A673 (cell line): ENCODE data around the gene CDH15. TPM values are rescaled to one million over a fixed set of nuclear protein-coding genes. Genes with fewer than 3 reads are reported as not detected.

Experiments
- BruUV-seq: library from RNA; stranded (reverse); fragments of 400-500 nt; replicated peaks from 2 replicates; lab custom pipeline; 2021; lab: Mats Ljungman, UMichigan
- CTCF ChIA-PET: fragments of 300-600 bp; sonication (Branson Sonifier 250); formaldehyde crosslinking; loops from one replicate; lab custom pipeline; 2022; ENCODE audit warnings: antibody characterized with exemption; lab: Charles Lee
- POLR2A ChIA-PET: fragments of 300-600 bp; sonication (Branson Sonifier 250); formaldehyde crosslinking; loops from one replicate; lab custom pipeline; 2022; ENCODE audit warnings: antibody characterized with exemption; ENCODE audit not compliant: low non-redundant PET; lab: Charles Lee
- DNase-seq: peaks from one replicate; pipeline ENCODE4 v3.0.0-alpha.2; 2015; ENCODE audit warnings: low spot score
- H3K27ac ChIP-seq: fragments of 200-600 bp; sonication (generic); 2 replicates; pipeline ENCODE4 v1.5.1; 2016; ENCODE audit warnings: mixed run types, low read depth, mild to moderate bottlenecking, mixed read lengths, antibody characterized with exemption, low read length; ENCODE audit not compliant: poor library complexity, severe bottlenecking
- H3K27me3 ChIP-seq: fragments of 200-600 bp; sonication (generic); replicated peaks from 2 replicates; pipeline ENCODE4 v1.6.1; 2017; ENCODE audit warnings: mixed run types, low read depth, mild to moderate bottlenecking, mixed read lengths, antibody characterized with exemption, low read length; ENCODE audit not compliant: insufficient read depth, poor library complexity
- H3K36me3 ChIP-seq: fragments of 200-600 bp; sonication (generic); 2 replicates; pipeline ENCODE4 v1.6.1; 2016; ENCODE audit warnings: mixed run types, mild to moderate bottlenecking, mixed read lengths, antibody characterized with exemption, low read length; ENCODE audit not compliant: insufficient read depth, poor library complexity, severe bottlenecking
- H3K4me1 ChIP-seq: fragments of 200-600 bp; sonication (generic); 2 replicates; pipeline ENCODE4 v1.6.1; 2017; ENCODE audit warnings: mixed run types, mild to moderate bottlenecking, mixed read lengths, antibody characterized with exemption, low read length; ENCODE audit not compliant: insufficient read depth, poor library complexity, severe bottlenecking
- H3K4me3 ChIP-seq: fragments of 200-600 bp; sonication (generic); 2 replicates; pipeline ENCODE4 v1.5.1; 2016; ENCODE audit warnings: low read depth, mixed run types, mild to moderate bottlenecking, mixed read lengths, low read length; ENCODE audit not compliant: poor library complexity, severe bottlenecking
- H3K9me3 ChIP-seq: fragments of 200-600 bp; sonication (generic); 2 replicates; pipeline ENCODE4 v1.6.1; 2016; ENCODE audit warnings: mixed run types, low read depth, mild to moderate bottlenecking, mixed read lengths, antibody characterized with exemption, low read length; ENCODE audit not compliant: poor library complexity, severe bottlenecking
- CTCF ChIP-seq: fragments of 300-800, 200-600 bp; sonication (generic); conservative IDR thresholded peaks from 2 replicates; pipeline ENCODE4 v1.5.1; 2017; ENCODE audit warnings: low read depth, mild to moderate bottlenecking, antibody characterized with exemption, low read length, moderate library complexity, mixed read lengths
- EZH2 ChIP-seq: fragments of 200-600 bp; sonication (generic); IDR thresholded peaks from 2 replicates; pipeline ENCODE4 v1.6.1; 2017; ENCODE audit warnings: borderline replicate concordance, low read depth, mild to moderate bottlenecking, mixed read lengths, antibody characterized with exemption, low read length; ENCODE audit not compliant: poor library complexity, severe bottlenecking
- intact Hi-C: fragments of 100-400 bp; cut with micrococcal nuclease; formaldehyde crosslinking; loops from one replicate; pipeline ENCODE4 v1.10.0; 2022; ENCODE audit not compliant: unreplicated experiment
- total RNA-seq: library from RNA; stranded (reverse); gene quantifications from 2 replicates; pipeline ENCODE4 v1.2.3, GENCODE V29; 2021

Gene CDH15
- total RNA-seq, 1 experiment from 2014 or later = 0.13 TPM

GRCh38 chr16:89135971-89136765 is 35.4 kb upstream of the CDH15 start:
- BruUV-seq = no TSS peak
- intact Hi-C loops = no loop called here
- Histone ChIP-seq H3K27ac (no peak overlapping the region), H3K9me3 (no peaks in the 10 kb centered on the region), H3K4me1 (peaks cover 12% of the 10 kb centered on the region), H3K4me3 (no peak overlapping the region), H3K36me3 (peaks cover 8% of the 10 kb centered on the region), H3K27me3 (no peaks in the 10 kb centered on the region)
- DNase-seq = peak; percentile 87
- TF ChIP-seq EZH2 (no peak), CTCF (no peak)
- ChIA-PET CTCF (no interaction called here), POLR2A (no interaction called here)

- POLR2A ChIA-PET = no interaction called here
- DNase-seq = no peak
Measured at GRCh38 chr16:89136931-89137330, 34.6 kb upstream of the CDH15 start.

More at GRCh38 chr16:89136931-89137330, 34.6 kb upstream of the CDH15 start:
- CTCF ChIA-PET = interaction anchor here (0.6 kb wide), 1 partner anchor 34 kb away, joined by 5 read pairs; no protein-coding TSS in a partner anchor
- peaks cover 12% of the 10 kb centered on the region for H3K4me1 ChIP-seq
- H3K27me3 ChIP-seq = no peaks in the 10 kb centered on the region
- no peak overlapping the region for H3K4me3 ChIP-seq
- no TSS peak for BruUV-seq
- intact Hi-C loops = no loop called here
- no peak overlapping the region for H3K27ac ChIP-seq
- H3K36me3 ChIP-seq = peaks cover 8% of the 10 kb centered on the region
- no peaks in the 10 kb centered on the region for H3K9me3 ChIP-seq
- TF ChIP-seq CTCF = no peak
- no peak for TF ChIP-seq EZH2
